HL-60/S4 (cell line): ENCODE data around the gene PHLDB2.

Source experiments
- in situ Hi-C: fragments of 300-500 bp; cut with MboI; formaldehyde crosslinking; loops from 2 replicates; pipeline ENCODE4 v1.14.3; 2022; ENCODE audit warnings: low sequenced_read_pairs

PHLDB2 gene

GRCh38 chr3:111848778-111849177 lies 10.3 kb upstream of the PHLDB2 start:
- in situ Hi-C loops = no loop called here

- in situ Hi-C loops = no loop called here
These were observed 8.5 kb upstream of the PHLDB2 start for GRCh38 chr3:111850537-111850936.

DNA sequence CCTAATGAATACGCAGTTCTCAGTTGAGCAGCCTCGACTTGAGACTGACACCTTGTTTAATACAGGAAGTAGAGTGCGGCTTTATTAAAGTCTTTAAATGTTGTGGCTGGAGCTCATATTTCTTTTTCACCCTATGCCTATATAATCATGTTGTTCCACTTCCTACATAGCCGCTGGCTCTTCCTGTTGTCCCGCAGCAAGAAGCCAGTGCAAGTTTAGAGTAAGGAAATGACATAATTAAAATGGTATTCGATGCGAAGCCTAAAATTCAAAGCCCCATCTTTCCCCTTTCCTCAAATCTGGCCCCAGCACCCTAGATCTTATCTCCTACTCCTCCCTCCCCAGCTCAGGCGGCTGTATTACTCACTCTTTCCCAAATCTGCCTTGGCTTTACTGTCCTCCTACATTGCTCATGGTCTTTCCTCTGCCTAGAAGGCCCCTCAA lies 7.5 kb upstream of the PHLDB2 start:
- in situ Hi-C loops = no loop called here

- in situ Hi-C loops = no loop called here
These were observed 6.5 kb upstream of the PHLDB2 start for GRCh38 chr3:111852540-111852939.

DNA sequence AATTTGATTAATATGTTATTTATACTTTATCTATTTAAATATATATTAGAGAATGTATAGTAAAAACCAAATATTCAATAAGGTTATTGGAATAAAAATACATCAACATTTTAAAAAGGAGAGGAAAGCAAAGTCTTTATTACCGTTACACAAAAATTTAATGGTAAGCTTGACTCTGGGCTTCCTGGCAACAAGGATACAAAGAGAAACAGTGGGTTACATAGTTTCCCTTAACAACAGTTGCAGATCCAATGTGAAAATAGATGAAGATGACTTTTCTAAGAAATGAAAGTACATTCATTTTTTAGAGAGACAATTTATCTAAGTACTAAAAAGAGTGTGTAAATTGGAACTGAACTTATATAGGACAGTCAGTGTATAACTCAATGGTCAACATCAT lies 6.0 kb upstream of the PHLDB2 start:
- in situ Hi-C loops = no loop called here

DNA sequence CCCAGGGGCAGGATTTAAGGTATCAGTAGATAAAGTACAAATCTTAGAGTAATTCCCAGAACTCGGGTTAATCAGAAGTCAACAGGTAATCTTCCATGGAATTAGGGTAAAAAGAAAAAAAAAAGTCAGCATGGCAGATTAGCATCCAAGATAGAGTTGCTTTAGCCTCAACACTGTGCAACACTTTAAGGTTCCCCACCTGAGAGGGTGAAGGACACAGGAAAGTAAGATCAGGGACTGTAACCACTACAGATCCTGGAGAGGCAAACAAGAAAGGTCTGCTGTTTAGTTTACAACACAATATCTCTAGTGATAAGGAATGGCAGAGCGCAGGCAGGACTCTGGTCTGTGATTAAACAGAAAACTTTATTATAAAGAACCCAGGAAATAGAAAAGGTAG lies 4.1 kb upstream of the PHLDB2 start:
- in situ Hi-C loops = no loop called here

- in situ Hi-C loops = no loop called here
These were observed 2.6 kb upstream of the PHLDB2 start for GRCh38 chr3:111856501-111856900.

- in situ Hi-C loops = no loop called here
These were observed 1.6 kb upstream of the PHLDB2 start for GRCh38 chr3:111857474-111857873.

DNA sequence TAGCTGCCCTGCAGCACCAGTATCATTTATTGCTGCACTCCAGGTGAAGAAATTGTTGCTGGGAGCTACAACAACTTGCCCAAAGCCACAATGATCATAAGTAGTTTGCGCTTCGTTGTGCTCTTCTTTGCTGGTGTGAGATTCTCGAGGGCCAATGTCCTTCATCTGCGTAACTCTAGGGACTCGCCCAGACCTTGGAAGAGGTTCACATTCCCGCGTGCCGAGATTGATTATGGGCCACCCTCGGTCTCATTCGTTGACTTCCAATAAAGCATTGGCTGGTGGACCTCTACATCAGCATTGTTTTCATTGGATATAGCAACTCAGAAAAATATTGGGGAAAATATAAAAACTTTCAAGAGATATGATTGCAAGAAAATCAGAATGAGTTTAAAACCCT lies 423 bp upstream of the PHLDB2 start:
- in situ Hi-C loops = no loop called here

- in situ Hi-C loops = no loop called here
These were observed 1.2 kb downstream of the PHLDB2 start for GRCh38 chr3:111859974-111860859.

GRCh38 chr3:111861391-111861790 lies 2.3 kb downstream of the PHLDB2 start:
- in situ Hi-C loops = no loop called here

- in situ Hi-C loops = no loop called here
These were observed 3.4 kb downstream of the PHLDB2 start for GRCh38 chr3:111862415-111862814.

DNA sequence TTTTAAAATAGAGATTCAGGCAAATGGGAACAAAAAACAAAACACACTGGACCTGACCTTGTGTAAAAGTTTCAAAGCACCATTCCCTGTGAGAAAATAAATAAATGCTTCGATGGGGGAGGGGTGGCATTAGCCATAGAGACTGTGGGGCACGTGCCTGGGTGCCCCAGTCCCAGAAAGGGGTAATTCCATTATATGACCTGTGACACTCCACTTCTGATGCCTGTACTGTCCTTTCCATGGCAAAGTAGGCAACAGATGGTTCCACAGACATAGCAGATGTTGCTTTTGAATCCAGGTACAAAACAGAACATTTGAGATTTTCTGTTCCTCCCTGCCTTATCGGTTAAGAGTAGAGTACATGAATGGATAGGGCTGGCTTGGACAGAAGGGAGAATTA lies 3.9 kb downstream of the PHLDB2 start:
- in situ Hi-C loops = no loop called here

- in situ Hi-C loops = no loop called here
These were observed 5.1 kb downstream of the PHLDB2 start for GRCh38 chr3:111863942-111864694.

GRCh38 chr3:111864821-111865656 lies 6.0 kb downstream of the PHLDB2 start:
- in situ Hi-C loops = no loop called here

DNA sequence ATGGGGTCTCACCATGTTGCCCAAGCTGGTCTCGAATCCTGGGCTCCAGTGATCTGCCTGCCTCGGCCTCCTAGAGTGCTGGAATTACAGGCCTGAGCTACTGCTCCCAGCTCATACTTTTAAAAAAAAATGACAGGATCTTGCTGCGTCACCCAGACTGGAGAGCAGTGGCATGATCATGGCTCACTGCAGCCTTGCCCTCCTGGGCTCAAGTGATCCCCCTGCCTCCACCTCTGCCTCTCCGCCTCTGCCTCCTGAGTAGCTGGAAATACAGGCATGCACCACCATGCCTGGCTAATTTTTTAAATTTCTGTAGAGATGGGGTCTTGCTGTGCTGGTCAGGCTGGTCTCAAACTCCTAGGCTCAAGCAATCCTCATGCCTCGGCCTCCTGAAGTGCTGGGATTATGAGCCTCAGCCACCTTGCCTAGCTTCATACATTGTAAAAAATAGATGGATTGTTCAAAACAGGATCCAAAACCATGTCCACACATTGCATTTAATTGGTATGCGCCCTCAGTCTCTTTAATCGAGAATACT lies 8.9 kb downstream of the PHLDB2 start:
- in situ Hi-C loops = no loop called here

- in situ Hi-C loops = no loop called here
These were observed 11.6 kb downstream of the PHLDB2 start for GRCh38 chr3:111870620-111871019.

- in situ Hi-C loops = no loop called here
These were observed 13.0 kb downstream of the PHLDB2 start for GRCh38 chr3:111871809-111872623.

DNA sequence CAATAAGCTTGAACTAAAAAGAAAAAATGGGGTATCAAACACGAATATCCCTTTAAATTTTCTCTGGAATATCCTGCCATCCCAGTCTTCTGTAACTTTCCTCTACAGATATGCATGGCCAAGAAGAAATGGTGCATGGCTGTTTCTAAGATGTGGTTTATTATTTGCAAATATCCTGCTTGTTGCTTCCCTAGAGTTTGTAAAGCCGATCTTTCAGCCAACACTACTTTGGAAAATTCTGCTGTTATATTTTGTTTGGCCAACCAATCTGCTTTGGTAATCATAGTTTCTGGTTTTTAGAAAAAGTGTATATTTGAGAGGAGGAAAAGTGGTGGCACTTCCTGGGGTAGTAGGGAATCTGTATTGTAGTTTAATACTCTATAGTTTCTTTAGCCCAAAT lies 13.9 kb downstream of the PHLDB2 start:
- in situ Hi-C loops = no loop called here

DNA sequence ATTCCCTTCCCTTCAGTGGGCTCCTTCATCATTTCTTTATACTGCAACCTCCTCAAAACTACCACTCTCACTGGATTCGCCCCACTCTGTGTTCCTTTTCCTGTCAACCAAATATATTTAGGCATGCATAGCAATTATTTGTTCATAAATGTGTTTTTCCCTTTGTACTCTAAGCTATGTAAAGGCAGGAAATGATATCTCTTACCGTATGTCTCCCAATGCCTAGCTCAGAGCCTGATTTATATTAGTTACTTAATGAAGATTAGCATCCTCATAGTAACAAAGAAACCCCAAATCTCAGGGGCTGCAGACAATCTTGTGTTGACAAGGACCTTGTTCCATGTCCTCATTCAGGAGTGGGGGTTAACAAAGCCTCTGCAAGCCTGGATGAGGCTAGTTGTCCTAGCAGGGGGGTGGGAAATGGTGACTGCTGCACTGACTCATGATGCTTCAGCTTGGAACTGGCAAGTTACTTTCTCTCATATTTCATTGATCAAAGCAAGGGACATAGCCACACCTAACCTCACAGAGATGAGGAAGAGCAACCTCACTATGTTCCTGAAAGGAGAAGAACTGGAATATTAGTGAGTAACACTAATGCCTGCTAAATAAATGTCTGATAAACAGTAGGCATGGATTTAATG lies 15.2 kb downstream of the PHLDB2 start:
- in situ Hi-C loops = no loop called here
